ENCODE data around the gene GTF2IRD1.

DNA sequence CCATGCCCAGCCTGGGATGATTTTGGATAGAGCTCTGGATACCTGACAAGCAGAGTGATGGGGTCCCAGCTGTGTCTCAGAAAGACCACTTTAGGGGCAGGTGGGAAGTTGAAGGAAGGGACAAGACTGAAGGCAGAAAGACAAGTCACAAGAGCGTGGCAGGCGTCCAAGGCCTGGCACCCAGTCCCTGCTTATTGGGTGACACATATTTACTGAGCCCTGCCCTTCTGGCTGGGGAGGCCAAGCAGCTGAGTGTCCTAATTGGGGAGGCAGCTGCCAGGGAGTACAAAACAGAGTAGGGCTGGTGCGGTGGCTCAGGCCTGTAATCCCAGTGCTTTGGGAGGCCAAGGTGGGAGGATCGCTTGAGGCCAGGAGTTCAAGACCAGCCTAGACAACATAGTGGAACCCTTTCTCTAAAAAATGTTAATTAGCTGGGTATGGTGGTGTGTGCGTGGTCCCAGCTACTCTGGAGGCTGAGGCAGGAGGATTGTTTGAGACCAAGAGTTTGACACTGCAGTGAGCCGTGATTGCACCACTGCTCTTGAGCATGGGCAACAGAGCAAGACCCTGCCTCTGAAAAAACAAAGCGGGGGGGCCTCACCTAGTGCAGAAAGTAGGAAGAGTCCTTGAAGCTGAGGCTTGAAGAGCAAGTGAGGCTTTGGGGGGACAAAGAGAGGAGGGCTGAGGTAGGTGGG, 150.8 kb downstream of the GTF2IRD1 start:
- TF ChIP-seq, protein P1, sequence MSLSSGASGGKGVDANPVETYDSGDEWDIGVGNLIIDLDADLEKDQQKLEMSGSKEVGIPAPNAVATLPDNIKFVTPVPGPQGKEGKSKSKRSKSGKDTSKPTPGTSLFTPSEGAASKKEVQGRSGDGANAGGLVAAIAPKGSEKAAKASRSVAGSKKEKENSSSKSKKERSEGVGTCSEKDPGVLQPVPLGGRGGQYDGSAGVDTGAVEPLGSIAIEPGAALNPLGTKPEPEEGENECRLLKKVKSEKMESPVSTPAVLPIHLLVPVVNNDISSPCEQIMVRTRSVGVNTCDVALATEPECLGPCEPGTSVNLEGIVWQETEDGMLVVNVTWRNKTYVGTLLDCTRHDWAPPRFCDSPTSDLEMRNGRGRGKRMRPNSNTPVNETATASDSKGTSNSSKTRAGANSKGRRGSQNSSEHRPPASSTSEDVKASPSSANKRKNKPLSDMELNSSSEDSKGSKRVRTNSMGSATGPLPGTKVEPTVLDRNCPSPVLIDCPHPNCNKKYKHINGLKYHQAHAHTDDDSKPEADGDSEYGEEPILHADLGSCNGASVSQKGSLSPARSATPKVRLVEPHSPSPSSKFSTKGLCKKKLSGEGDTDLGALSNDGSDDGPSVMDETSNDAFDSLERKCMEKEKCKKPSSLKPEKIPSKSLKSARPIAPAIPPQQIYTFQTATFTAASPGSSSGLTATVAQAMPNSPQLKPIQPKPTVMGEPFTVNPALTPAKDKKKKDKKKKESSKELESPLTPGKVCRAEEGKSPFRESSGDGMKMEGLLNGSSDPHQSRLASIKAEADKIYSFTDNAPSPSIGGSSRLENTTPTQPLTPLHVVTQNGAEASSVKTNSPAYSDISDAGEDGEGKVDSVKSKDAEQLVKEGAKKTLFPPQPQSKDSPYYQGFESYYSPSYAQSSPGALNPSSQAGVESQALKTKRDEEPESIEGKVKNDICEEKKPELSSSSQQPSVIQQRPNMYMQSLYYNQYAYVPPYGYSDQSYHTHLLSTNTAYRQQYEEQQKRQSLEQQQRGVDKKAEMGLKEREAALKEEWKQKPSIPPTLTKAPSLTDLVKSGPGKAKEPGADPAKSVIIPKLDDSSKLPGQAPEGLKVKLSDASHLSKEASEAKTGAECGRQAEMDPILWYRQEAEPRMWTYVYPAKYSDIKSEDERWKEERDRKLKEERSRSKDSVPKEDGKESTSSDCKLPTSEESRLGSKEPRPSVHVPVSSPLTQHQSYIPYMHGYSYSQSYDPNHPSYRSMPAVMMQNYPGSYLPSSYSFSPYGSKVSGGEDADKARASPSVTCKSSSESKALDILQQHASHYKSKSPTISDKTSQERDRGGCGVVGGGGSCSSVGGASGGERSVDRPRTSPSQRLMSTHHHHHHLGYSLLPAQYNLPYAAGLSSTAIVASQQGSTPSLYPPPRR (CRISPR knock-in tag; IDR thresholded peaks at IDR 0.05; ENCODE audit: borderline replicate concordance), result no peak
- TF ChIP-seq, protein P2, sequence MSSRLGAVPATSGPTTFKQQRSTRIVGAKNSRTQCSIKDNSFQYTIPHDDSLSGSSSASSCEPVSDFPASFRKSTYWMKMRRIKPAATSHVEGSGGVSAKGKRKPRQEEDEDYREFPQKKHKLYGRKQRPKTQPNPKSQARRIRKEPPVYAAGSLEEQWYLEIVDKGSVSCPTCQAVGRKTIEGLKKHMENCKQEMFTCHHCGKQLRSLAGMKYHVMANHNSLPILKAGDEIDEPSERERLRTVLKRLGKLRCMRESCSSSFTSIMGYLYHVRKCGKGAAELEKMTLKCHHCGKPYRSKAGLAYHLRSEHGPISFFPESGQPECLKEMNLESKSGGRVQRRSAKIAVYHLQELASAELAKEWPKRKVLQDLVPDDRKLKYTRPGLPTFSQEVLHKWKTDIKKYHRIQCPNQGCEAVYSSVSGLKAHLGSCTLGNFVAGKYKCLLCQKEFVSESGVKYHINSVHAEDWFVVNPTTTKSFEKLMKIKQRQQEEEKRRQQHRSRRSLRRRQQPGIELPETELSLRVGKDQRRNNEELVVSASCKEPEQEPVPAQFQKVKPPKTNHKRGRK (CRISPR knock-in tag; IDR thresholded peaks at IDR 0.05), result no peak
- TF ChIP-seq NONO (IDR thresholded peaks at IDR 0.05) (no peak), NONO (CRISPR knock-in tag; conservative IDR thresholded peaks at IDR 0.05) (no peak), ZNF431 (CRISPR knock-in tag; IDR thresholded peaks at IDR 0.05; ENCODE audit: borderline replicate concordance, low read depth) (no peak), KAT8 (CRISPR knock-in tag; IDR thresholded peaks at IDR 0.05) (no peak), CTCF (CRISPR knock-in tag; IDR thresholded peaks at IDR 0.05) (no peak), ZNF883 (CRISPR knock-in tag; IDR thresholded peaks at IDR 0.05; ENCODE audit: not compliant biosample characterization) (no peak), PAWR (CRISPR knock-in tag; IDR thresholded peaks at IDR 0.05; ENCODE audit: borderline replicate concordance) (no peak), TCF7 (IDR thresholded peaks at IDR 0.05; ENCODE audit: low read depth) (no peak)
